Measurements from ENCODE around the gene PRR16.

PRR16 gene

DNA sequence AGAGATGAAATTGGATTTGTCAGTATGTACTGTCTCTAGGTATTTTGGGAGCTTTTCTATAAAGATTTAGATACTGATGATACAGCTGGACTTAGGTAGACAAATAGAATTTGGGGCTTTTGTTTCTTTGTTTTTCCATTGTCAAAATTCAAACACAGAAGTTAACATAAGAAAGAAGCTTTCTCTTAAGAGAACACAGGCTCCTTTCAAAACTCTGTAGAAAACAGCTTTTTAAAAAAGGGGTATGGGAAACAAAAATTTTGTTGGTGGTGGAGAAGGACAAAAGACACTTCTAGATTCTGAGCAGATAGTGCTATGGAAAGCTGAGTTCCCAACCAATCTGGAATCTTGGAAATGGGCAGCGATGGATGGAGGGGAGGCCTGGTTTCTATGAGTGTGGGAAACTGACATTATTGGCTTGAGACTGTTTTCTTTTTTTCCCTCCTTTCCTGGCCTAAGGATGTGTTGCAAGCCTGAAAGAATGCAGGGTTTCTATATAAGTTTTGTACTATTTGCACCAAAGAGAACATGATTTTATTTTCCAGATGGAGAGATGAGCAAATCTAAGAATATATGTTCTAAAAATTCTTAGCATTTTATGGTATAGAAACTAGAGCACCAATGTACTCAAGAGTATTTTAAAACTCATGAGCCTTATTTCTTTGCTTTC lies 240.0 kb downstream of the PRR16 start:
- TF ChIP-seq, protein P1, sequence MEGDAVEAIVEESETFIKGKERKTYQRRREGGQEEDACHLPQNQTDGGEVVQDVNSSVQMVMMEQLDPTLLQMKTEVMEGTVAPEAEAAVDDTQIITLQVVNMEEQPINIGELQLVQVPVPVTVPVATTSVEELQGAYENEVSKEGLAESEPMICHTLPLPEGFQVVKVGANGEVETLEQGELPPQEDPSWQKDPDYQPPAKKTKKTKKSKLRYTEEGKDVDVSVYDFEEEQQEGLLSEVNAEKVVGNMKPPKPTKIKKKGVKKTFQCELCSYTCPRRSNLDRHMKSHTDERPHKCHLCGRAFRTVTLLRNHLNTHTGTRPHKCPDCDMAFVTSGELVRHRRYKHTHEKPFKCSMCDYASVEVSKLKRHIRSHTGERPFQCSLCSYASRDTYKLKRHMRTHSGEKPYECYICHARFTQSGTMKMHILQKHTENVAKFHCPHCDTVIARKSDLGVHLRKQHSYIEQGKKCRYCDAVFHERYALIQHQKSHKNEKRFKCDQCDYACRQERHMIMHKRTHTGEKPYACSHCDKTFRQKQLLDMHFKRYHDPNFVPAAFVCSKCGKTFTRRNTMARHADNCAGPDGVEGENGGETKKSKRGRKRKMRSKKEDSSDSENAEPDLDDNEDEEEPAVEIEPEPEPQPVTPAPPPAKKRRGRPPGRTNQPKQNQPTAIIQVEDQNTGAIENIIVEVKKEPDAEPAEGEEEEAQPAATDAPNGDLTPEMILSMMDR (IDR thresholded peaks at IDR 0.05; ENCODE audit: low read depth, low read length), result no peak
- H3K4me3 ChIP-seq (ENCODE audit: low read depth, low read length), result no peak overlapping the region

DNA sequence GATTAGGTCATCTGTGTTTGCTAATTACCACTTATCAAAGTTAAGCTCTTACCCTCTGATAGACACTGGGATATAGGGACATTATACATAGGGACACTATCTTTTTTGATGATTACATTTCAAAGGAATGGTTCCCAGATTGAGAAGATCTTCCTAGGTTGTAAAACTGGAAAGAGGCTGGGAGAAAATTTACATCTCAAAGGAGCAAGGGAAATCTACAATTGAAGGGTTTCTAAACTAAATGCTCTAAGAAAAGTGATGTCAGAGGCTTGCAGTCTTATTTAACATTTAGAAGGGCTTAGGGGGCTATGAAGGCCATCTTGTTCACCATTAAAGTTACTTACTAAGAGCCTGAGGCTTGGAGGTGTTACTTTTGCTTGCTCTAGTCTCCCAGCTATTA lies 242.8 kb downstream of the PRR16 start:
- H3K4me3 ChIP-seq (ENCODE audit: low read depth, low read length), result no peak overlapping the region
- TF ChIP-seq, protein P1 (IDR thresholded peaks at IDR 0.05; ENCODE audit: low read depth, low read length), result no peak

DNA sequence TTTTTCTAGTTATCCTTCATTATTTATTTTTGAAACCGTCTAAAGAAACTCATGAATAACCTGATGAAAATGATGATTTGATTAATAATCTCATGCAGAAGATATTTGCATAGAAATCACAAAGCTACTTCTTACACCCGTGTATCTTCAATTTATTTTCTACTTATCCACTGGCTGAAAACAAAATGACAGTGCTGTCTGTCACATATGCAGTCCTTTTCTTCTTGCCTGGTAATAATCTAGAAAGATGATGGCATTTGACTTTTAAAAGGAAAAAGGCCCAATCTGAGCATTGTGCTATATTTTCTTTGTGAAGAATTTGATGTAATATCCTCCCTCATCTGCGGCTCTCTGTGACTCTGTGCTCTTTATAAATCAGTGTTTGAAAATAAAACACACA lies 253.3 kb downstream of the PRR16 start:
- no peak overlapping the region for H3K4me3 ChIP-seq (ENCODE audit: low read depth, low read length)
- TF ChIP-seq, protein P1 (IDR thresholded peaks at IDR 0.05; ENCODE audit: low read depth, low read length), result no peak

DNA sequence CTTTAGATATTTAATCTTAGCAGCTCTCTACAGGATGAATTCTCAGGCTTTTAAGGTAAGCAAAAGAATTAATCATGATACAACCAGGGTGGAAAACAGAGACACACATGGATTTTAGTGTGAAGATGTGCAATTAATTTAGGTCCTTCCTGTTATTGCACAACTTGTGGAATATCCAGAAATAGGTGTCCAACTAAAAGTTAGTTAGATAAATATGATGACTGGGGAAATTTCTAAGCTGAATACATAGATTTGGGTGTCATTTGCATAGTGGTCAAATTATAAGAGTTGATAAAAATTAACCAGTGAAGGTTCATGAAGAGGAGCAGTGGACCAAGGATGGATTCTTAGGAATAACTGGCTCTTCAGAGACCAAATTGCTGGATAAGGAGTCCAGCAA lies 266.1 kb downstream of the PRR16 start:
- no peak overlapping the region for H3K4me3 ChIP-seq (ENCODE audit: low read depth, low read length)
- TF ChIP-seq, protein P1 (IDR thresholded peaks at IDR 0.05; ENCODE audit: low read depth, low read length), result no peak

DNA sequence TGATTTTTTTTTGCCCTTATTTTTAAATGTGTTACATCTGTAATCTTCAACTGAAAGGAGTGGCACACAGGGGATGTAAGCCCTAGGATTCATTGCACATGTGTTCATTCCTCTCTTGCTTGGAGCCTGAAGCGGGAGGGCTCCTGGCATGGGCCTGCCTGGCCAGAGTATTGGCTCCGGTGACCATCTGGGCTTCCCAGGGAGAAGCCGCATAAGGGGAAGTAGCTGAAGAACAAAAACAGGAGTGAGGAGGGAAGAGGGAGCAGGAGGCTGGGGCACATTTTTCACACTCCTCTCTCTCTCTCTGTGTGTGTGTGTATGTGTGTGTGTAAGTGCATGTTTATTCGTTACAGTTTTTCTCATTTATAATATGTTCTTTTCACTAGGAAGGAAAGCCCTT lies 269.9 kb downstream of the PRR16 start:
- TF ChIP-seq, protein P1 (IDR thresholded peaks at IDR 0.05; ENCODE audit: low read depth, low read length), result no peak
- no peak overlapping the region for H3K4me3 ChIP-seq (ENCODE audit: low read depth, low read length)

DNA sequence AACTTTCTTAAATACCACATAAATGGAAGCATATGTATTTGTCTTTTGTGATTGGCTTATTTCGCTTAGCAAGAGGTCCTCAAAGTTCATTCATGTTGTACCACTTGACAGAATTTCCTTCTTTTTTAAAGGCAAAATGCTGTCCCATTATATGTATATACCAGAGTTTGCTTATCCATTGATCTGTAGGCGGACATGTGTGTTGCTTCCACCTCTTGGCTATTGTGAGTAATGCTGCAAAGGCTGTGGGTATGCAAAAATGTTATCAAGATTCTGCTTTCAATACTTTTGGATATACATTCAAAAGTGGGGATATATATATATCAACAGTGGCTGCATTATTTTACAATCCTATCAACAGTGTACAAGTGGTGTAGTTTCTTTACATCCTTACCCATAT lies 271.0 kb downstream of the PRR16 start:
- TF ChIP-seq, protein P1 (IDR thresholded peaks at IDR 0.05; ENCODE audit: low read depth, low read length), result no peak
- no peak overlapping the region for H3K4me3 ChIP-seq (ENCODE audit: low read depth, low read length)
